ES-I3 (cell line): ENCODE results near the gene DNAAF8.

Experiments
- H3K36me3 ChIP-seq: 2 replicates; pipeline ENCODE4 v1.6.1; 2013; ENCODE audit warnings: mild to moderate bottlenecking, low read length, control low read depth, moderate library complexity; ENCODE audit not compliant: insufficient read depth
- H3K4me1 ChIP-seq: 2 replicates; pipeline ENCODE4 v1.6.1; 2013; ENCODE audit warnings: mild to moderate bottlenecking, control low read depth, low read length; ENCODE audit not compliant: insufficient read depth
- H3K9ac ChIP-seq: 2 replicates; pipeline ENCODE4 v1.6.1; 2013; ENCODE audit warnings: low read depth, mild to moderate bottlenecking, low read length, moderate library complexity
- H3K9me3 ChIP-seq: 2 replicates; pipeline ENCODE4 v1.6.1; 2013; ENCODE audit warnings: mild to moderate bottlenecking, low read length, moderate library complexity; ENCODE audit not compliant: control insufficient read depth, insufficient read depth

Gene DNAAF8

GRCh38 chr16:4746215-4746614 is 11.9 kb downstream of the DNAAF8 start:
- peaks cover 4% of the 10 kb centered on the region; the same call in 1 of the 2 replicates for H3K36me3 ChIP-seq
- H3K9ac ChIP-seq = no peak overlapping the region
- no peaks in the 10 kb centered on the region for H3K9me3 ChIP-seq
- peaks cover 22% of the 10 kb centered on the region for H3K4me1 ChIP-seq

GRCh38 chr16:4746991-4747574 is 12.7 kb downstream of the DNAAF8 start:
- H3K9ac ChIP-seq = no peak overlapping the region
- no peaks in the 10 kb centered on the region for H3K9me3 ChIP-seq
- H3K36me3 ChIP-seq = peaks cover 4% of the 10 kb centered on the region; the same call in 1 of the 2 replicates
- H3K4me1 ChIP-seq = peaks cover 22% of the 10 kb centered on the region

GRCh38 chr16:4747906-4748681 is 13.8 kb downstream of the DNAAF8 start:
- H3K36me3 ChIP-seq = peaks cover 4% of the 10 kb centered on the region; the same call in 1 of the 2 replicates
- peaks cover 15% of the 10 kb centered on the region; the same call in 1 of the 2 replicates for H3K4me1 ChIP-seq
- H3K9ac ChIP-seq = no peak overlapping the region
- H3K9me3 ChIP-seq = no peaks in the 10 kb centered on the region

- Histone ChIP-seq H3K9ac (no peak overlapping the region), H3K4me1 (peaks cover 10% of the 10 kb centered on the region; the same call in 1 of the 2 replicates)
These were observed 14.5 kb downstream of the DNAAF8 start for GRCh38 chr16:4748682-4749411.

GRCh38 chr16:4749700-4750257 is 15.4 kb downstream of the DNAAF8 start:
- Histone ChIP-seq H3K9ac (no peak overlapping the region), H3K9me3 (no peaks in the 10 kb centered on the region), H3K36me3 (peaks cover 4% of the 10 kb centered on the region; the same call in 1 of the 2 replicates), H3K4me1 (peaks cover 4% of the 10 kb centered on the region; the same call in 1 of the 2 replicates)

More at GRCh38 chr16:4748682-4749411, 14.5 kb downstream of the DNAAF8 start:
- Histone ChIP-seq H3K9me3 (no peaks in the 10 kb centered on the region), H3K36me3 (peaks cover 4% of the 10 kb centered on the region; the same call in 1 of the 2 replicates)

- no peak overlapping the region for H3K9ac ChIP-seq
- no peaks in the 10 kb centered on the region for H3K4me1 ChIP-seq
- H3K9me3 ChIP-seq = peaks cover 4% of the 10 kb centered on the region
- peaks cover 12% of the 10 kb centered on the region for H3K36me3 ChIP-seq
These were observed 16.6 kb downstream of the DNAAF8 start for GRCh38 chr16:4750896-4751295.

GRCh38 chr16:4752351-4753100 is 18.2 kb downstream of the DNAAF8 start:
- Histone ChIP-seq H3K4me1 (no peaks in the 10 kb centered on the region), H3K36me3 (peaks cover 12% of the 10 kb centered on the region), H3K9ac (no peak overlapping the region), H3K9me3 (peaks cover 5% of the 10 kb centered on the region)

GRCh38 chr16:4753227-4753626 is 18.9 kb downstream of the DNAAF8 start:
- Histone ChIP-seq H3K9ac (no peak overlapping the region), H3K36me3 (peaks cover 15% of the 10 kb centered on the region), H3K4me1 (no peaks in the 10 kb centered on the region), H3K9me3 (peaks cover 5% of the 10 kb centered on the region)

GRCh38 chr16:4754865-4755264 is 20.5 kb downstream of the DNAAF8 start:
- H3K9me3 ChIP-seq = peaks cover 5% of the 10 kb centered on the region
- H3K4me1 ChIP-seq = no peaks in the 10 kb centered on the region
- H3K9ac ChIP-seq = no peak overlapping the region
- peaks cover 21% of the 10 kb centered on the region for H3K36me3 ChIP-seq

- Histone ChIP-seq H3K9me3 (peaks cover 5% of the 10 kb centered on the region), H3K9ac (no peak overlapping the region), H3K36me3 (peaks cover 21% of the 10 kb centered on the region), H3K4me1 (no peaks in the 10 kb centered on the region)
These were observed 21.4 kb downstream of the DNAAF8 start for GRCh38 chr16:4755687-4756086.

- H3K36me3 ChIP-seq = peaks cover 14% of the 10 kb centered on the region
These were observed 26.0 kb downstream of the DNAAF8 start for GRCh38 chr16:4760221-4760910.

GRCh38 chr16:4762205-4762604 is 27.9 kb downstream of the DNAAF8 start:
- Histone ChIP-seq H3K9ac (no peak overlapping the region), H3K36me3 (peaks cover 9% of the 10 kb centered on the region; the same call in 1 of the 2 replicates), H3K4me1 (no peaks in the 10 kb centered on the region), H3K9me3 (no peaks in the 10 kb centered on the region)

More at GRCh38 chr16:4760221-4760910, 26.0 kb downstream of the DNAAF8 start:
- peaks cover 5% of the 10 kb centered on the region for H3K9me3 ChIP-seq
- H3K4me1 ChIP-seq = no peaks in the 10 kb centered on the region
- H3K9ac ChIP-seq = no peak overlapping the region

GRCh38 chr16:4763791-4764190 is 29.5 kb downstream of the DNAAF8 start:
- H3K9me3 ChIP-seq = no peaks in the 10 kb centered on the region
- H3K9ac ChIP-seq = no peak overlapping the region
- no peaks in the 10 kb centered on the region; the same call in 1 of the 2 replicates for H3K36me3 ChIP-seq
- no peaks in the 10 kb centered on the region for H3K4me1 ChIP-seq
